ENCODE data around the gene MACROD1. TPM values are rescaled to one million over a fixed set of nuclear protein-coding genes. Genes with fewer than 3 reads are reported as not detected.
A peak's percentile ranks its signal among the peaks of the same experiment; 100 is the strongest.

Gene MACROD1, protein sequence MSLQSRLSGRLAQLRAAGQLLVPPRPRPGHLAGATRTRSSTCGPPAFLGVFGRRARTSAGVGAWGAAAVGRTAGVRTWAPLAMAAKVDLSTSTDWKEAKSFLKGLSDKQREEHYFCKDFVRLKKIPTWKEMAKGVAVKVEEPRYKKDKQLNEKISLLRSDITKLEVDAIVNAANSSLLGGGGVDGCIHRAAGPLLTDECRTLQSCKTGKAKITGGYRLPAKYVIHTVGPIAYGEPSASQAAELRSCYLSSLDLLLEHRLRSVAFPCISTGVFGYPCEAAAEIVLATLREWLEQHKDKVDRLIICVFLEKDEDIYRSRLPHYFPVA
- total RNA-seq: 10 to 100 TPM; 33.5 to 68.2 TPM

DNA sequence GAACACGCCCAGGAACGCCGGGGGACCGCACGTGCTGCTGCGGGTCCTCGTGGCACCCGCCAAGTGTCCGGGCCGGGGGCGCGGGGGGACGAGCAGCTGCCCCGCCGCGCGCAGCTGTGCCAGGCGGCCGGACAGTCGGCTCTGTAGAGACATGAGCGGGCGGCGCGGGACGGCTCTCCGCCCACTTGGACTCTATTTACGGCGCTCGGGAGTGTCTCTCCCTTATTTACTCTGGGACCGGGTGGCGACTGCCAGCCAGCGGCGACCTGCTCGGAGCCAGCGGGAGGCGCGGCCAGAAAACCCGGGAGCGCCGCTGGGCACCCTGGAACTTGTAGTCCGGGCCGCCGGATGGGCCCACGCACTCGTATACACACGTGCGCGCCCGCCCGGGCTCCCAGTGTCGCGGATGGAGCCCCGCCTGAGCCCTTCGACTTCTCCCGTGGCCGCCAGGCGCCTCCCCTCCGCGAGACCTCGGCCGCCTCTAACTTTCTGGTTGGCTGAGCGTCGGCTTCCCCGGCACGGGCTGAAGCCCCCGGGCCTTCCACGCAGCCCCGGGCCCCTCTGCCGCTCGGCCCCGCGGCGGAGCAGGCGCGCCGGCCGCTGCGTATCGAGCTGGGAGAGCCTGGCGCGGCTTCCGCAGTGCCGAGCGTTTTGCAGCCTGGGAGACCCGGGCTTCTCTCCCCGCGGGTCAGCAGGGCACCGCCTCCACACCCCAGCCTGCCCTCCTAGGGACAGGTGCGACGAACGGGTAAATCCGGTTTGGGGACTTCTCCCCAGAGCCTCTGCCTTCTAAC is at the start of gene MACROD1:
Gene MACROD1, minus strand, starts transcription at position 272 of the 794 bp plus-strand sequence. Its CDS starts 119 bp downstream, at position 153.
- Histone ChIP-seq H3K4me1 (replicated peaks) (peaks cover 4% of the 10 kb centered on the region), H3K4me3 (peak within 1 kb of the TSS; percentile 73 to 86), H3K27ac (peak within 1 kb of the TSS; percentile 89 to 92), H3K27me3 (replicated peaks; ENCODE audit: insufficient read depth) (no peaks in the 10 kb centered on the region), H3K36me3 (no peaks in the 10 kb centered on the region), H3K9me3 (no peaks in the 10 kb centered on the region)
- under 1% methylated on average over 51 of the region's 92 CpGs for WGBS
- DNase-seq (ENCODE audit: low spot score): peak; percentile 95
- intact Hi-C loops (cut with DNase I): no loop called here
- TF ChIP-seq POLR2AphosphoS5 (IDR thresholded peaks at IDR 0.05) (peak; percentile 80), POLR2A (IDR thresholded peaks at IDR 0.05) (peak; percentile 86)
- TF ChIP-seq, protein P1, sequence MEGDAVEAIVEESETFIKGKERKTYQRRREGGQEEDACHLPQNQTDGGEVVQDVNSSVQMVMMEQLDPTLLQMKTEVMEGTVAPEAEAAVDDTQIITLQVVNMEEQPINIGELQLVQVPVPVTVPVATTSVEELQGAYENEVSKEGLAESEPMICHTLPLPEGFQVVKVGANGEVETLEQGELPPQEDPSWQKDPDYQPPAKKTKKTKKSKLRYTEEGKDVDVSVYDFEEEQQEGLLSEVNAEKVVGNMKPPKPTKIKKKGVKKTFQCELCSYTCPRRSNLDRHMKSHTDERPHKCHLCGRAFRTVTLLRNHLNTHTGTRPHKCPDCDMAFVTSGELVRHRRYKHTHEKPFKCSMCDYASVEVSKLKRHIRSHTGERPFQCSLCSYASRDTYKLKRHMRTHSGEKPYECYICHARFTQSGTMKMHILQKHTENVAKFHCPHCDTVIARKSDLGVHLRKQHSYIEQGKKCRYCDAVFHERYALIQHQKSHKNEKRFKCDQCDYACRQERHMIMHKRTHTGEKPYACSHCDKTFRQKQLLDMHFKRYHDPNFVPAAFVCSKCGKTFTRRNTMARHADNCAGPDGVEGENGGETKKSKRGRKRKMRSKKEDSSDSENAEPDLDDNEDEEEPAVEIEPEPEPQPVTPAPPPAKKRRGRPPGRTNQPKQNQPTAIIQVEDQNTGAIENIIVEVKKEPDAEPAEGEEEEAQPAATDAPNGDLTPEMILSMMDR (IDR thresholded peaks at IDR 0.05): peak in 2 of 4 experiments; percentile 10 to 22

DNA sequence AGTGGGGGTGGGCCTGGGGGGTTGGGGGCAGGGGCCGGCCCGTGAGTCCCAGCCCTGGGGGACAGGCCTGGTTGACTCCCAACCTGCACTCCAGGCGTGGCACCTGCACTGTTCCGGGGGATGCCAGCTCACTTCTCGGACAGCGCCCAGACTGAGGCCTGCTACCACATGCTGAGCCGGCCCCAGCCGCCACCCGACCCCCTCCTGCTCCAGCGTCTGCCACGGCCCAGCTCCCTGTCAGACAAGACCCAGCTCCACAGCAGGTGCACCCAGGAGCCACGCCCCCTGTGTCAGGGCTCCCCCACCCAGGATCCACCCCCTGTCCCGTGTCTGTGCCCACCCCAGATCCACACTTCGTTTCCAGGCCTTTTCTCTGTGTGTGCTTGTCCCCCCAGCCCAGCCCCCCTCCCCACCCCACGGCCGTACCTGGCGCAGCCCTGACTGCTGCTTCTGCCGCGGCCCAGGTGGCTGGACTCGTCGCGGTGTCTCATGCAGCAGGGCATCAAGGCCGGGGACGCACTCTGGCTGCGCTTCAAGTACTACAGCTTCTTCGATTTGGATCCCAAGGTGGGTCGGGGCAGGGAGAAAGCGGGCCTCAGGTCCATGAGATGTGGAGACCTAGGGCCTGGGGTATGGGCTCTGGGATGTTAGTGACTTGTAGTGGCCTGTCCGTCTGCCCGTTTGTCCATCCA is 45.4 kb upstream of the MACROD1 start:
- intact Hi-C loops (cut with DNase I): no loop called here
- no peaks in the 10 kb centered on the region for H3K27me3 ChIP-seq (replicated peaks; ENCODE audit: insufficient read depth)
- DNase-seq (ENCODE audit: low spot score): no peak
- peaks cover 0 to 5% of the 10 kb centered on the region in 2 donors for H3K36me3 ChIP-seq
- no peaks in the 10 kb centered on the region for H3K9me3 ChIP-seq
- no peak overlapping the region for H3K27ac ChIP-seq
- TF ChIP-seq, protein P1 (IDR thresholded peaks at IDR 0.05): no peak
- no peak for TF ChIP-seq POLR2A (IDR thresholded peaks at IDR 0.05)
- no peak for TF ChIP-seq POLR2AphosphoS5 (IDR thresholded peaks at IDR 0.05)
- no peaks in the 10 kb centered on the region for H3K4me1 ChIP-seq (replicated peaks)
- WGBS: 81% methylated on average over 28 of the region's 30 CpGs
- no peak overlapping the region for H3K4me3 ChIP-seq

DNA sequence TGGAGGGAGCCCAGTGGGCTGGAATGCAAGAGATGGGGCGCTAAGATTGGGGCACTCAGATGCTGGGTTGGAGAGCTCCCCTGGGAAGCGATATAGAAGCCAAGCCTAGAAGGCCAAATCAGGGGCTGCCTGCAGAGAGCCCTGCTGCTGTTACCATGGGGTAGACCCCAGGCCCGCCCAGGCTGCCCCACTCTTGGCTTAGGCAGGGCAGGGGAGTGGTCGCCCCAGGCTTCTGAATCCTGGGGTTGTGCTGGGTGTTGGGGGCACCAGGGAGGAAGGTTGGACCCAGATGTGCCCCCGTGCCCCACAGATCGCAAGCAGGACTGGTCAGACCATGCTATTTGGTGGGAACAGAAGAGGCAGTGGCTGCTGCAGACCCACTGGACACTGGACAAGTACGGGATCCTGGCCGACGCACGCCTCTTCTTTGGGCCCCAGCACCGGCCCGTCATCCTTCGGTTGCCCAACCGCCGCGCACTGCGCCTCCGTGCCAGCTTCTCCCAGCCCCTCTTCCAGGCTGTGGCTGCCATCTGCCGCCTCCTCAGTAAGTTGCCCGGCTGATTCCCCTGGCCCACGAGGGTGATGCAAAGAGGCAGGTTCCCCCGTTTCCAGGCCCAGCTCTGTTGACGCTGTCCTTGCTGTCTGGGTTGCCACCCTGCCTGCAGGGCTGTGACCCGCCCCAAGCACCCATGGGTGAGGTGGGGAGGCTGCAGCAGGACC is 44.5 kb upstream of the MACROD1 start:
- H3K27me3 ChIP-seq (replicated peaks; ENCODE audit: insufficient read depth): no peaks in the 10 kb centered on the region
- 92% methylated on average over 24 of the region's 24 CpGs for WGBS
- H3K4me1 ChIP-seq (replicated peaks): no peaks in the 10 kb centered on the region
- no peak overlapping the region for H3K27ac ChIP-seq
- H3K36me3 ChIP-seq: peaks cover 0 to 5% of the 10 kb centered on the region in 2 donors
- TF ChIP-seq POLR2AphosphoS5 (IDR thresholded peaks at IDR 0.05) (no peak), POLR2A (IDR thresholded peaks at IDR 0.05) (no peak)
- TF ChIP-seq, protein P1 (IDR thresholded peaks at IDR 0.05): no peak
- H3K9me3 ChIP-seq: no peaks in the 10 kb centered on the region
- H3K4me3 ChIP-seq: no peak overlapping the region
- intact Hi-C loops (cut with DNase I): no loop called here
- no peak for DNase-seq (ENCODE audit: low spot score)

DNA sequence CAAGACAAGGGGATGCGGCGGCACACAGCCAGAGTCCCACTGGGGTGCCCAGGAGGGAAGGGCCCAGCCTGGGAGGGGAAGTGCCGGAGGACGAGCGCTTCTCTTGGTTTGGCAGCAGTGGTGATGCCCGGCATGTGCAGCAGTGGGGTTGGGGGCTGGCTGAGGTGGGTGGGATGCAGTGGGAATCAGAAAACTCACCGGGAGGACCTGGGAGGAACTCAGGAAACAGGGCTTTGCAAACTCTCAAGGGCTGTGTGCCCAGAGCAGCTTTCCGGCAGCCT is 43.6 kb upstream of the MACROD1 start:
- intact Hi-C loops (cut with DNase I): loop anchor here (5.0 kb wide), 1 partner anchor 93 kb away; the partner anchor contains the start of gene CATSPERZ
- no peak for TF ChIP-seq POLR2AphosphoS5 (IDR thresholded peaks at IDR 0.05)
- no peak for TF ChIP-seq POLR2A (IDR thresholded peaks at IDR 0.05)
- TF ChIP-seq, protein P1 (IDR thresholded peaks at IDR 0.05): no peak
- WGBS: 86% methylated on average over 8 of the region's 8 CpGs

More for the DNA sequence above, 43.6 kb upstream of the MACROD1 start:
- no peaks in the 10 kb centered on the region for H3K4me1 ChIP-seq (replicated peaks)
- no peak overlapping the region for H3K4me3 ChIP-seq
- no peak overlapping the region for H3K27ac ChIP-seq
- no peak for DNase-seq (ENCODE audit: low spot score)
- peaks cover 0 to 5% of the 10 kb centered on the region in 2 donors for H3K36me3 ChIP-seq
- H3K9me3 ChIP-seq: no peaks in the 10 kb centered on the region
- no peaks in the 10 kb centered on the region for H3K27me3 ChIP-seq (replicated peaks; ENCODE audit: insufficient read depth)

Measured in prostate gland (tissue), 2 donors.